Measurements from ENCODE around the gene ABCA7.

Gene ABCA7

GRCh38 chr19:1057176-1057855 lies 17.4 kb downstream of the ABCA7 start:
- ATAC-seq = peak; percentile 69 to 92

GRCh38 chr19:1058112-1058511 lies 18.2 kb downstream of the ABCA7 start:
- no peak for ATAC-seq

- no peak for ATAC-seq
Measured at GRCh38 chr19:1060689-1061088, 20.8 kb downstream of the ABCA7 start.

GRCh38 chr19:1061987-1062386 lies 22.1 kb downstream of the ABCA7 start:
- no peak for ATAC-seq

- ATAC-seq = no peak
Measured at GRCh38 chr19:1062387-1063029, 22.6 kb downstream of the ABCA7 start.

GRCh38 chr19:1063030-1063908 lies 23.4 kb downstream of the ABCA7 start:
- ATAC-seq = no peak

- ATAC-seq = no peak
Measured at GRCh38 chr19:1063909-1064660, 24.2 kb downstream of the ABCA7 start.

- peak; percentile 48 to 59 for ATAC-seq
Measured at GRCh38 chr19:1064661-1065605, 25.0 kb downstream of the ABCA7 start.

- ATAC-seq = no peak
Measured at GRCh38 chr19:1065606-1066109, 25.8 kb downstream of the ABCA7 start.

- ATAC-seq = no peak
Measured at GRCh38 chr19:1066251-1066747, 26.4 kb downstream of the ABCA7 start.

GRCh38 chr19:1066748-1067340 lies 26.9 kb downstream of the ABCA7 start, which contains the start of gene ARHGAP45:
ARHGAP45 (plus strand) TSS chr19:1067167; CDS start chr19:1067406, 239 bp downstream.
- peak; percentile 58 to 63 for ATAC-seq

- peak; percentile 27 to 50 for ATAC-seq
Measured at GRCh38 chr19:1067341-1067957, 27.5 kb downstream of the ABCA7 start.

GRCh38 chr19:1068009-1069001 lies 28.4 kb downstream of the ABCA7 start:
- no peak for ATAC-seq

GRCh38 chr19:1069009-1069779 lies 29.3 kb downstream of the ABCA7 start:
- peak; percentile 10 to 22 for ATAC-seq

- ATAC-seq = no peak
Measured at GRCh38 chr19:1070576-1070930, 30.6 kb downstream of the ABCA7 start.

GRCh38 chr19:1070931-1071791 lies 31.3 kb downstream of the ABCA7 start:
- ATAC-seq = no peak

Measured in activated CD4-positive, CD25-positive, alpha-beta regulatory T cell treated with anti-CD3 and anti-CD28 coated beads, Interleukin-2, amount 50 U/mL, for 24 hours (primary cell).